ENCODE data around the gene SLC15A4. TPM values are rescaled to one million over a fixed set of nuclear protein-coding genes. Genes with fewer than 3 reads are reported as not detected.
"Not testable (repeated sequence)": the region's sequence is repeated elsewhere in the genome, so short reads cannot be mapped to it uniquely, and the experiment has no call there.

SLC15A4 gene
- total and polyA plus RNA-seq, 4 donors = 11.7 to 42.4 (median 31.9) TPM

DNA sequence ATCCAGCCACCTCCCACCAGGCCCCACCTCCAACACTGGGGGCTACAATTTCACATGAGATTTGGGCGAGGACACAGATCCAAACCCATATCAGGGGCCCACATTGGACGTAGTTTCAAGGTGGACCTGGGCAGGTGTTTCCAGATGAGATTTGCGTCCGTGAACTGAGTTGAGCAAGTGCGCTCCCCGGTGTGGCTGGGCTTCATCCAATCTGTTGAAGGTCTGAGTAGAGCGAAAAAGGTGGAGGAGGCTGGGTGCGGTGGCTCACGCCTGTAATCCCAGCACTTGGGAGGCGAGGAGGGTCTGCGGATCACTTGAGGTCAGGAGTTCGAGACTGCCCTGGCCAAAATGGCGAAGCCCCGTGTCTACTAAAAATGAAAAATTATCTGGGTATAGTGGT lies 24.6 kb upstream of the SLC15A4 start:
- Histone ChIP-seq H3K4me1 (ENCODE audit: control insufficient read depth in 5 of 5, insufficient read depth in 5 of 5, low read length in 5 of 5) (peaks cover 0 to 1% (median 0%) of the 10 kb centered on the region in 5 donors), H3K27me3 (ENCODE audit: control insufficient read depth in 3 of 3, insufficient read depth in 3 of 3, low read length in 2 of 3) (peaks cover 0 to 7% (median 7%) of the 10 kb centered on the region in 3 donors), H3K36me3 (ENCODE audit: control insufficient read depth in 4 of 4, insufficient read depth in 4 of 4, low read length in 4 of 4) (no peaks in the 10 kb centered on the region), H3K27ac (ENCODE audit: low read depth in 1 of 2, low read length in 1 of 2) (no peak overlapping the region), H3K9me3 (ENCODE audit: control insufficient read depth in 4 of 4, insufficient read depth in 3 of 4, low read length in 3 of 4) (peaks cover 0 to 6% (median 0%) of the 10 kb centered on the region in 4 donors), H3K9ac (ENCODE audit: insufficient read depth in 1 of 2, low read length in 2 of 2) (no peak overlapping the region), H3K4me3 (no peak overlapping the region)
- TF ChIP-seq, protein P1, sequence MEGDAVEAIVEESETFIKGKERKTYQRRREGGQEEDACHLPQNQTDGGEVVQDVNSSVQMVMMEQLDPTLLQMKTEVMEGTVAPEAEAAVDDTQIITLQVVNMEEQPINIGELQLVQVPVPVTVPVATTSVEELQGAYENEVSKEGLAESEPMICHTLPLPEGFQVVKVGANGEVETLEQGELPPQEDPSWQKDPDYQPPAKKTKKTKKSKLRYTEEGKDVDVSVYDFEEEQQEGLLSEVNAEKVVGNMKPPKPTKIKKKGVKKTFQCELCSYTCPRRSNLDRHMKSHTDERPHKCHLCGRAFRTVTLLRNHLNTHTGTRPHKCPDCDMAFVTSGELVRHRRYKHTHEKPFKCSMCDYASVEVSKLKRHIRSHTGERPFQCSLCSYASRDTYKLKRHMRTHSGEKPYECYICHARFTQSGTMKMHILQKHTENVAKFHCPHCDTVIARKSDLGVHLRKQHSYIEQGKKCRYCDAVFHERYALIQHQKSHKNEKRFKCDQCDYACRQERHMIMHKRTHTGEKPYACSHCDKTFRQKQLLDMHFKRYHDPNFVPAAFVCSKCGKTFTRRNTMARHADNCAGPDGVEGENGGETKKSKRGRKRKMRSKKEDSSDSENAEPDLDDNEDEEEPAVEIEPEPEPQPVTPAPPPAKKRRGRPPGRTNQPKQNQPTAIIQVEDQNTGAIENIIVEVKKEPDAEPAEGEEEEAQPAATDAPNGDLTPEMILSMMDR (IDR thresholded peaks at IDR 0.05; ENCODE audit: control extremely low read depth, extremely low read depth) = no peak
- no peak for DNase-seq
- no peak for ATAC-seq (ENCODE audit: insufficient read depth, low FRiP score)
- 96% methylated on average over 14 of the region's 14 CpGs for WGBS, 2 donors

DNA sequence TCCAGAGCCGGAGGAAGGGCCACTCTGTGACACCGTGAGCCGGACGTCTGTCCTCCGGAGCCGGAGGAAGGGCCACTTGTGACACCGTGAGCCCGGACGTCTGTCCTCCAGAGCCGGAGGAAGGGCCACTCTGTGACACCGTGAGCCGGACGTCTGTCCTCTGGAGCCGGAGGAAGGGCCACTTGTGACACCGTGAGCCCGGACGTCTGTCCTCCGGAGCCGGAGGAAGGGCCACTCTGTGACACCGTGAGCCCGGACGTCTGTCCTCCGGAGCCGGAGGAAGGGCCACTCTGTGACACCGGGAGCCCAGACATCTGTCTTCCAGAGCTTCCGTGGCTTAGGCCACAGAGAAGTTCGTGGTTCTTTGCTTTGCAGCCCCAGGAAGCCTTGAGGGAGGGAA lies 22.9 kb upstream of the SLC15A4 start:
- H3K4me3 ChIP-seq; DNase-seq; H3K27ac ChIP-seq (ENCODE audit: low read depth in 1 of 2, low read length in 1 of 2); H3K36me3 ChIP-seq (ENCODE audit: control insufficient read depth in 4 of 4, insufficient read depth in 4 of 4, low read length in 4 of 4); H3K9me3 ChIP-seq (ENCODE audit: control insufficient read depth in 4 of 4, insufficient read depth in 3 of 4, low read length in 3 of 4); H3K9ac ChIP-seq (ENCODE audit: insufficient read depth in 1 of 2, low read length in 2 of 2); ATAC-seq (ENCODE audit: insufficient read depth, low FRiP score); H3K27me3 ChIP-seq (ENCODE audit: control insufficient read depth in 3 of 3, insufficient read depth in 3 of 3, low read length in 2 of 3); H3K4me1 ChIP-seq (ENCODE audit: control insufficient read depth in 5 of 5, insufficient read depth in 5 of 5, low read length in 5 of 5): not testable (repeated sequence)
- WGBS, 2 donors = 84 to 90% methylated on average over 27 of the region's 27 CpGs

DNA sequence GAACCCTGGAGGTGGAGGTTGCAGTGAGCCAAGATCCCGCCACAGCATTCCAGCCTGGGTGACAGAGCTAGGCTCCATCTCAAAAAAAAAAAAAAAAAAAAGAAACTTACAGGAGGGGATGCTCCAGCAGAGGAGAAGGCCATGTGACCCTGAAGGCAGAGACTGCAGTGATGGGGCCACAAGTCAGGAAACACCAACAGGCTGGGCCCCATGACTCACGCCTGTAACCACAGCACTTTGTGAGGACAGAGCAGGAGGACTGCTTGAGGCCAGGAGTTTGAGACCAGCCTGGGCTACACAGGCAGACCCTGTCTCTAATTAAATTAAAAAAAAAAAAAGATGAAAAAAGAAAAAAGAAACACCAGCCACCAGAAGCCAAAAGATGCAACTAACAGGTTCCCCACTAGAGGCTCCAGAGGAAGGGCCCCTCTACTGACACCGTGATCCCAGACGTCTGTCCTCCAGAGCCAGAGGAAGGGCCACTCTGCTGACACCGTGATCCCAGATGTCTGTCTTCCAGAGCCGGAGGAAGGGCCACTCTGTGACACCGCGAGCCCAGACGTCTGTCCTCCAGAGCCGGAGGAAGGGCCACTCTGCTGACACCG lies 20.4 kb upstream of the SLC15A4 start:
- Histone ChIP-seq H3K4me3 (no peak overlapping the region), H3K27ac (ENCODE audit: low read depth in 1 of 2, low read length in 1 of 2) (no peak overlapping the region), H3K9ac (ENCODE audit: insufficient read depth in 1 of 2, low read length in 2 of 2) (no peak overlapping the region), H3K9me3 (ENCODE audit: control insufficient read depth in 4 of 4, insufficient read depth in 3 of 4, low read length in 3 of 4) (peaks cover 0 to 1% (median 0%) of the 10 kb centered on the region in 4 donors), H3K36me3 (ENCODE audit: control insufficient read depth in 4 of 4, insufficient read depth in 4 of 4, low read length in 4 of 4) (no peaks in the 10 kb centered on the region), H3K4me1 (ENCODE audit: control insufficient read depth in 5 of 5, insufficient read depth in 5 of 5, low read length in 5 of 5) (peaks cover 0 to 1% (median 0%) of the 10 kb centered on the region in 5 donors), H3K27me3 (ENCODE audit: control insufficient read depth in 3 of 3, insufficient read depth in 3 of 3, low read length in 2 of 3) (no peaks in the 10 kb centered on the region)
- ATAC-seq (ENCODE audit: insufficient read depth, low FRiP score) (no peak), DNase-seq (no peak)
- 56 to 64% methylated on average over 11 of the region's 11 CpGs for WGBS, 2 donors
- TF ChIP-seq, protein P1 (IDR thresholded peaks at IDR 0.05; ENCODE audit: control extremely low read depth, extremely low read depth) = no peak

DNA sequence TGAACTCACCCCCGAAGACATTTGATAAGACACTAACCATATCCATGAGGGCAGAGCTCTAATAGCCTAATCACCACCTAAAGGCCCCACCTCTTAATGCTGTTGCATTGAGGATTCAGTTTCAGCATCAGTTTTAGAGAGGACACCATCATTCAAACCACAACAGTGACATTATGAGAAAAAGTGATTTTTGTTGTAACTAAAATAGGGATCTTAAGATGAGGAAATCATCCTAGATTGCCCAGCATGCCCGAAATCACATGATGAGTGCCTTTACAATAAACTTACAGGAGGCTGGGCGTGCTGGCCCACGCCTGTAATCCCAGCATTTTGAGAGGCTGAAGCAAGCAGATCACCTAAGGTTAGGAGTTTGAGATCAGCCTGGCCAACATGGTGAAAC lies 19.8 kb upstream of the SLC15A4 start:
- ATAC-seq (ENCODE audit: insufficient read depth, low FRiP score) (no peak), DNase-seq (no peak)
- no peaks in the 10 kb centered on the region for H3K36me3 ChIP-seq (ENCODE audit: control insufficient read depth in 4 of 4, insufficient read depth in 4 of 4, low read length in 4 of 4)
- peaks cover 0 to 1% (median 0%) of the 10 kb centered on the region in 5 donors for H3K4me1 ChIP-seq (ENCODE audit: control insufficient read depth in 5 of 5, insufficient read depth in 5 of 5, low read length in 5 of 5)
- TF ChIP-seq, protein P1 (IDR thresholded peaks at IDR 0.05; ENCODE audit: control extremely low read depth, extremely low read depth) = no peak
- 57 to 80% methylated on average over 4 of the region's 4 CpGs for WGBS, 2 donors
- H3K27ac ChIP-seq (ENCODE audit: low read depth in 1 of 2, low read length in 1 of 2) = no peak overlapping the region
- no peak overlapping the region for H3K9ac ChIP-seq (ENCODE audit: insufficient read depth in 1 of 2, low read length in 2 of 2)
- H3K27me3 ChIP-seq (ENCODE audit: control insufficient read depth in 3 of 3, insufficient read depth in 3 of 3, low read length in 2 of 3) = no peaks in the 10 kb centered on the region
- peaks cover 0 to 1% (median 0%) of the 10 kb centered on the region in 4 donors for H3K9me3 ChIP-seq (ENCODE audit: control insufficient read depth in 4 of 4, insufficient read depth in 3 of 4, low read length in 3 of 4)
- H3K4me3 ChIP-seq = no peak overlapping the region

Data from lung (tissue), 12 donors.